ENCODE results near the gene EGFLAM. TPM values are rescaled to one million over a fixed set of nuclear protein-coding genes. Genes with fewer than 3 reads are reported as not detected.

EGFLAM gene
- polyA plus RNA-seq, 3 donors = 9.6 to 11.6 (median 10.7) TPM

DNA sequence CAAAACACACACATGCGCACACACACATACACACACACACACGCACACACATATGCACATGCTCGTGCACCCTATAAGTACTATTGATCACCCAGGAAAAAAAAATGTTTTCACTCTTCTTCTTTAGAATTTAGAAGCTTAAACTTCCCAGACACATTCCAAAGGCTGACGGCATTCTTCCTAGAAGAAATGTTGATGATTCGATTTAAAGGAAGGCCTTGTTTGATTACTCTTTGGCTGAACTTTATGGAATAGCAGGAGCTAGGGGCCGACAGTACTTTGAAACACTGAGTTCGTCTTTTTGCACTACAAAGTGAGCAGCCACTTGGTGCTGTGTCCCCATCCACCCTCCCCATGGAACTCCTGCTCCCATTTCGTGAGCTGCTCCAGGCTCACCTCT, 113.2 kb downstream of the EGFLAM start:
- no peak for DNase-seq (ENCODE audit: low read depth in 3 of 3, low spot score in 2 of 3)

DNA sequence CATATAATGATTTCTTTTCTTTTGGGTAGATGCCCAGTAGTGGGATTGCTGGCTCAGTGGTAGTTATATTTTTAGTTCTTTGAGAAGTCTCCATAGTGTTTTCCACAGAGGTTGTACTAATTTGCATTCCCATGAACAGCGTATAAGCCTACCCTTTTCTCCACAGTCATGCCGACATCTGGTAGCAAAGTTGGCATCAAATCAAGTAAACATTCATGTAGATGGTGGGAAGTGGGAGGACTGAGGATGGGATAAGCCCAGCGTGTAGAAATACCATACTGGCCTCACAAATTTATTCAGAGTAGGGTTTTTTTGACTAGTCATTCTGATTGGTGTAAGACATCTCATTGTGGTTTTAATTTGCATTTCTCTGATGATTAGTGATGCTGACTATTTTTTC, 115.4 kb downstream of the EGFLAM start:
- DNase-seq (ENCODE audit: low read depth in 3 of 3, low spot score in 2 of 3) = no peak

DNA sequence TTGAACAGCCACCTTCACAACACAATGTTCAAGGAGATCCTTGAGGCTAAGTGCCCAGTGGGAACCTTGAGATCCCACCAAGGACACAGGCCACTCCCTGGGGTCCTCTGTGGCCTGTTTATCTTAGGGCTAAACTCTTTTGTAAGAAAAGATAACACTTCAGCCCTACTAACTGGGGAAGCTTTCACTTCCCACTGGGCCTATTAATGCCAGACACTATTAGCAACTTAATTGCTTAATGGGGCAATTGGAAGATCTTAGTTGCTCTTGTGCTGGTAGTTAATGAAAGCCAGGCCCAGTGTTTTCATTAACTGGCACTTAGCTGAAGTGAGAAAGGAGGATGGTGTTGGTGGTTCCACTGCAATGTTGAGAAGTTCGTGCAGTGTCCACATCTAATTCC, 117.1 kb downstream of the EGFLAM start:
- no peak for DNase-seq (ENCODE audit: low read depth in 3 of 3, low spot score in 2 of 3)

DNA sequence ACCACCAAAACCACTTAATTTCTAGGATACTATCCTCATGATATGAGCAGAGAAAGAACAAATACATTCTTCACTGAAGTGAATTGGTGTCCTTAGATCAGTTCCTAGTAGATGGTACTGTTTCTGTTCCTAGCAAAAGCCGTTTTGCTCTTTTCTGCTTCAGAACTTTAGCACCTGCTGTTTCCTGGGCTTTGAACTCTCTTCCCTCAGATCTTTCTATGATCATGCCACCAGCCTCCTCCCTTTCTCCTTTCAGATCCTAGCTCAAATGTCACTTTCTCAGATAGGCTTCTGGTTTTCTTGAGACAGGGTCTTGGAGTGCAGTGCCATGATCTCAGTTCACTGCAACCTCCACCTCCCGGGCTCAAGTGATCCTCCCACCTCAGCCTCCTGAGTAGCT, 118.0 kb downstream of the EGFLAM start:
- DNase-seq (ENCODE audit: low read depth in 3 of 3, low spot score in 2 of 3) = no peak

DNA sequence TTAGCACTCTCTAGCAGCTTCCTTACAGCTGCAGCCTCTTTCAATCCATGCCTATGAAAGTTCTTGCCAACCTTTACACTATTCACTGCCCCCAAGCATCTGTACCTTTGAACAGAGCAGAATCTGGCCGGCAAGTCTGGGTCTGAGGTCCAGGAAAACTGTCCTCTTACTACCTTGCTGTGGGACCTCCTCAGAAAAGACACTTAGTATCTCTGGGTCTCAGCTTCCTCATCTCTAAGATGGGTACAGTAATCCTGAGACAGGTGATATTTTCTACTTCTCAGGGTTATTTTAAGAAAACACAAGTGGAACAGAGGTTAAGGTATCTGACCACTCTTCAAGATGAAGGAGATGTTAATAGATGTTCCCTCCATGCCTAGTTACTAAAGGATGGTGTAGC, 120.2 kb downstream of the EGFLAM start:
- DNase-seq (ENCODE audit: low read depth in 3 of 3, low spot score in 2 of 3) = no peak

DNA sequence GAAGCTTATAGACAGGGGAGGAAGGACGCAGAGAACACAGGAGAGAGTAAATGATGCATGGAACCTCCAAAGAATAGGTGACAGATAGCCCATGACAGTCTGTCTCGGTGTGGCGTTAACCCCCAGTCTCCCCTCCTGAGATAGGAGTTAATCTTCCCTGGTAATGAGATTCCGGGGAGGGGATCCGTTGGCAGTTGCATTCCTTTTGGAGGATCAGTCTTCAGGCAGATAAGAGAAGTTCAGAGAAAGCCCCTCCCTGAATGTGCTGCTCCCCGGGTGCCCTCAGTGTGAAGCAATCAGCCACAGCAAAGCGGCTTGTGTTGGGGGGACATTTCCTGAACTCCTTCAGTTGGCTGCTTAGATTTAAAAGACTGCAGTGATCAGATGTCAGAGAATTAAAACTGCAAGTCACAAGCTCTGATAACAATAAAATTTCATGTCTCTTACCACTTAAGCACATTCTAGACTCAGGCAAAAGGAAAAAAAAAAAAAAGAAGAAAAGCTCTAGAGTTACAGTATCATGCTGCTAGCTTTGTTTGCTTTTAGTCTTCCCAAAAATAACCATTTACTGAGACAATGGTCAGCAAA, 121.1 kb downstream of the EGFLAM start:
- DNase-seq (ENCODE audit: low read depth in 3 of 3, low spot score in 2 of 3) = peak in 1 of 3 donors; percentile 16

DNA sequence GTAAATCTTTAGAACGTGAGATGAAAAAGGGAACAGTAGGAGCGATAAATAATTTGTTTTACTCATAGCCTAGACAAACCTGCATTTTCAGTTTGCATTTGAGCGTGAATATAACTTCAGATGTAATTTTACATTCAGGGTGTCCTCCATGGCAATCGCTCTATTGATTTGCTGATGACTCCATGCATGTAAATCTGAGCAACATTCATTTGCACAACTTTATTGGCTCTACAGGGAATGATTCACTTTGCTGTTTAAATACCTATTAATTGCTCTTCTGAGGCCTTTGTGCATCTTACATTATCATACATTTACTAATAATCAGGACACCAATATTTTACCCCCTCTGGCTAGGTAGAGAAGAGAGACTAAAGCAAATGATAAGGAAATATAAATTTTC, 122.2 kb downstream of the EGFLAM start:
- no peak for DNase-seq (ENCODE audit: low read depth in 3 of 3, low spot score in 2 of 3)

DNA sequence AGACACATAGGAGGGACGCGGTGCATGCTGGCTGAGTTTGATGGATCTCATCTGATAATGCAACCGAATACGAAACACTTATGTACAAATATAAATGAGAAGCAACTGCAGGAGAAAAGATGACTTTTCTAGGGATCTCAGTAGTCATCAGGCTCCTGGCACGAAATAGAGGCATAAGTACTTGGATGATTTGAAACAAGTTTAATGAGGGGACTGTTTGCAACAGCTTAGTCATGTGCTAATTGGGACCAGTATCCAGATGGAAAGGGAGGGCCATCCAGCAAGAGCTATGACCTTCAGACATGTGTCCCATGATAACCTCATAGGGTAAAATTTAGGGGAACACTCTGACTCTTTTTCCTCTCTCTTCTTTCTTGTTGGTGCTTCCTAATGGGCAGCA, 123.0 kb downstream of the EGFLAM start:
- DNase-seq (ENCODE audit: low read depth in 3 of 3, low spot score in 2 of 3) = no peak

DNA sequence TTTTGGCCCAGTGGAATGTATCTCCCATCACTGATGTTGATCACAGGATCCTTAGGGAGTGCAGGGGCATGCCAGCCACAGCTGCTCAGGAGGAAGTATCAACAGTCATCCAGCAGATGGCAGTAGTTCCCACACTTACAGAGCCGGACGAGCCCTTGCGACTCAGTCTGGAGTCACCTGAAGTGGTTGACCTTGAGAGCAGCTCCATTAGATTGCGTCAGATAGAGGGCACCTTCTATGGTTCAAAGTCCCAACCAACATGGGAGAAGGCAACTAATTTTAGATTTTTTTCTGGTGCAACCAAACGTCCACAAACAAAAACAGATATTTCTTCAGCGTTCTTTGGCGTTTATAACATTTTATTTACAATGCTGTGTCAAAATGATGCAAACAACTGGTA, 124.5 kb downstream of the EGFLAM start:
- DNase-seq (ENCODE audit: low read depth in 3 of 3, low spot score in 2 of 3) = peak; percentile 51 to 57 (median 56)

DNA sequence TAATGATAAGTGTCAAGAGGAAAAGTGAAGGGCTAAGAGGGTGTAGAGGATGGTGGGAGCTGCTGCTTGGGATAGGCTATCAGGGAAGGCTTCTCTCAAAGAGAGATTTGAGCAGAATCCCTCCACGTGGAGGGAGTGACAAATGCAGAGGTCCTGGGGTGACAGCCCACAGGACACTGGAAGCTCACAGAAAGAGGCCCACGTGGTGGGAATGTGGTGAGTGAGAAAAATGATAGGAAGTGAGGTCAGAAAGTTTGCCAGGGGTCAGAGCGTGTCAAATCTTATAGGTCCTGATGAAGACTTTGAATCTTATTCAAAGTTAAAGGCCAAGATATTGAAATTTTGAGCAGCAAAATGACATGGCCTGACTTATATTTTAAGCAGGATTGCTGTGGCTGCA, 125.3 kb downstream of the EGFLAM start:
- no peak for DNase-seq (ENCODE audit: low read depth in 3 of 3, low spot score in 2 of 3)

DNA sequence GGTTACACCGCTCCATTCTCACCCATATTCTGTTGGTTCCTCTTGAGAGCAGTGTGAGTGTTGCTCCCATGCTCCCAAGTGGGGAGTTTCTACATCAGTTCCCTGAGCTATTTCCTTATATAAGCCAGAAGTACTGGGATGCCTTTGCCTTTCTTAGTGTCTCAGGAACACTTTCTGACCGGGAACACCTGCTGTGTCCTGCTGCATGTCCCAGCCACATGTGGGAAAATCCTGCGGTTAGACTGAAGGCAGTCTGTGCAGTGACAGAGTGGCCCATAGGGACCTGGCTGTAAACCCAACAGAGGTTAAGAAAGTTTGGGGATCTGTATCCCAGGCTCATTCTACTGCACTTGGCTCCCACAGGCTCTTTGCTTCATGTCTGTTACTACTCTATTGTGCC, 126.0 kb downstream of the EGFLAM start:
- DNase-seq (ENCODE audit: low read depth in 3 of 3, low spot score in 2 of 3) = no peak

DNA sequence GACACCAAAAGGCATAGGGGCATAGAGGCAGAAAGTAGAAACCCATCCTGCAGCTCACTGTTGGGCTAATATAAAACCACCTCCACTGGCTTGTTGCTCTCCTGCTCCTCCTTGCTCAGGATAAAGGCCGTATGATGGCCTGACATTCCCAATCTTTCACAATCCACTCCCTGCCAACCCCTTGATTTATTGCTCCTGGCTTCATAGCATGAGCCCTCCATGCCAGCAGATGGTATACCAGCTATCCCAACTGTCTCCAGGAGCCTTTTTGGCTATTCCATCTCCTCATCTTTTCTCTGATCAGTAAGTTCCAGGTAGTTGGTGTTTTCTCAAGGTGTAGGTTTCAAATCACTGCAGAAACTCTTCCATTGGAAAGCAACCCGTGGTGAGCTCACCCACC, 128.8 kb downstream of the EGFLAM start:
- no peak for DNase-seq (ENCODE audit: low read depth in 3 of 3, low spot score in 2 of 3)

DNA sequence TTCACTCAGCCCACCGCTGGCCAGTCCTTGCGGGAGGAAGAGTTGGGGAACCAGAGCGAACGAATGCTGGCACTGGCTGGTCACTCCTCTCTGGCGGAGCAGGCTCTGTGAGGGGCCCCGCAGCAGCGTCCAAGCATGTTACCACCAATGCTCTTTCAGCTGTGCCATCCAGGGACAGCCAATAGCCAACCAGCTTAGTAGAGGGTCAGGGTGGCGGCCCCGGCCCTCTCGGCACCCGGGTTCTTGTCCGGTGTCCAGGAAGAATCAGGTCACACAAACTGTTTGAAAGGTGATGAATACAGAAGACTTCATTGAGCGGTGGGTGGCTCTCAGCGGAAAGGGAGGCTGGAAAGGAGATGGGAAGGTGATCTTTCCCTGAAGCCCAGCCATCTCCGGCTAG, 135.3 kb downstream of the EGFLAM start:
- no peak for DNase-seq (ENCODE audit: low read depth in 3 of 3, low spot score in 2 of 3)

DNA sequence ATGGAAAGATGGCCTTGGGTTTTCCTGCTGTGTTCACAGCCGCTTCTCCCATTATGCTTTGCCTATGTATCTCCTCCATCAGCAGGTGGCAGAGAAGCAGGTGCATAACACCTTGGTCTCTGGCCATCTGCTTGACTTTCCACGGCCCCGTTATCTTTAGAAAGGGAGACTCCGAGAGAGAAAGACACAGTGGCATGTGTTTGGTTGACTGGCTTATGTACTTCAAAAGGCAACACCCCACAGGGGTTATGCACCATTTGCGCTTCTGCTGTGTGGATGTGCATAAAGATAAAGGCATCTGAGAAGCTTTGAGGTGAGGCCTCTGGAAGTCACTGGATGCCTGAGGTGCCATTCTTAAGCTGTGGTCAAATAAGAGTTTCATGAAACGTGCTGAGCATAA, 138.4 kb downstream of the EGFLAM start:
- DNase-seq (ENCODE audit: low read depth in 3 of 3, low spot score in 2 of 3) = no peak

DNA sequence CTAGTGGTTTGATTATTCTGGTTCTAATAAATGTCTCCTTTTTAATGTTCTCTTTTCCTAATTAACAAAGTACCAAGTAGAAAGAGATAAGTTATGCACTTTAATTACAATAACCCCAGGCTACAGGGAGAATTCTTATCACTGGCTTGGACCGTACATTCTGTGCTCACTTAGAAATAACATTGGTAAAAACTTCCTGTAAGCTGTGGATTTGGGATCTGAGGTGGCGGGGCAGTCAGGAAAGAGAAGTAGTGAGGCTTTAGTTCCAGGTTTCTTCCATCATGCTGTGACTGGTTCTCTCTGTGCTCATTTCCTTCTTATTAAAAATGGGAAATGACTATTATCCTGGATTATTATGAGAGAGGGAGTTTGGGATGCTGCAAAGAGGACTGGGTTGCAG, 142.0 kb downstream of the EGFLAM start:
- DNase-seq (ENCODE audit: low read depth in 3 of 3, low spot score in 2 of 3) = no peak

DNA sequence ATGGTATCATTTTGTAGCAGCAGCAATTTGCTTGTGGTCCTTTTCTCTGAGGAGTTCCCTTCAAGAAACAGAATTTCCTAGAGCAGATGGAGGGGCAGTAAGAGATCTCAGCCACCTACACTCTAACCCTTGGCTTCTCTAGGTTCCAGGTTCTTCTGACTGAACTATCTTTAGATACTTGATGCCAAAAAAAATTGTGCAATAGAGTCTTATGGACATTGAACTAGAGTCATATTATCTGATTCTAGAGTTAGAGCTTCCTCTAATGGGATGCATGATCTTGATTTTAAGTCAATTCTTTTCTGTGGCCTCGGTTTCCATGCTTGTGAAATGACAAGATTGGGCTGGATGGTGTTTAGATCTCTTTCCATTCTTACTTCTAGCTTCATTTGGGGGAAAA, 142.8 kb downstream of the EGFLAM start:
- DNase-seq (ENCODE audit: low read depth in 3 of 3, low spot score in 2 of 3) = no peak

DNA sequence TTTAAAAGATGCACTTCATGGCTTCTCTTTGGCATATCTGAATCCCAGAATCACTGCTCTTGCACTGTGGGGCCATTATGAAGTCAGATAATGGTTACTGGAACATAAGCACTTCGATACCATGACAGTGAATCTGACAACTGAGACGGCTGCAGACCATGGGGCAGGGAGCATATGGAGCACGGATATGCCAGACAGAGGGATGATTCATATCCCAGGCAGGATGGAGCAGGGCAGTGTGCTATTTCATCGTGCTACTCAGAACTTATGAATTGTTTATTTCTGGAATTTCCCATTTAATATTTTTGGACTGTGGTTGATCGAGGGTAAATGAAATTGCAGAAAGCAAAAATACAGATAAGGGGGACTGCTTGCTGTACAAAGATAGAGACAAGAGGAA, 145.0 kb downstream of the EGFLAM start:
- no peak for DNase-seq (ENCODE audit: low read depth in 3 of 3, low spot score in 2 of 3)

DNA sequence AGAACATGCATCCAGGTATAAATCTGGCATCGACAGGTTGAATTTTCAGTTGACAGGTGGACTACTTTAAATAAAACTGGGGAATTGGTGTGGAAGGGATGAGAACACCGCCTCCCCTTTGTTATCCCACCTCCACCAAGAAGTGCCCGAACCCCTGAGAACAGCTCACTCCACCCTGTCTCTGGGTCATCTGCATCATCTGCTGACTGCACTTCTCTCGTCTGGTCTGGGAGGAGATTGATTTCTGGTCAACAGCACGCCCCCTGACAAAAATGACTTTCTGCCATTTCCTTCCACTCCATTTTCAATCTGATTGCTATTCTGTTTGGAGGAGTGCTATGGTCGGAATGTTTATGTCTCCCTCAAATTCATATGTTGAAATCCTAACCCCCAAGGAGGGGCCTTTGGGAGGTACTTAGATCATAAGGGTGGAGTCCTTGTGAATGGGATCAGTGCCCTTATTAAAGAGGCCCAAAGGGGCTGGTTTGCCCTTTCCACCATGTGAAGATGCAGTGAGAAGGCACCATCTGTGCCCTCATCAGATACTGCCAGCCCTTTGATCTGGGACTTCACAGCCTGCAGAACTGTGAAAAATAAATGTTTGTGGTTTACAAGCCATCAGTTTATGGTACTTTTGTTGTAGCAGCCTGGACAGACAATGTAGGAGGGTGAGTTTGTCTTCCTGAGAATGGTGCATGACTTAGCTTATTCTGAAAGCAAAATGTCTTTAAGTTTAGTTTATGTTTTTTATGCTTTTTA, 145.7 kb downstream of the EGFLAM start:
- no peak for DNase-seq (ENCODE audit: low read depth in 3 of 3, low spot score in 2 of 3)

DNA sequence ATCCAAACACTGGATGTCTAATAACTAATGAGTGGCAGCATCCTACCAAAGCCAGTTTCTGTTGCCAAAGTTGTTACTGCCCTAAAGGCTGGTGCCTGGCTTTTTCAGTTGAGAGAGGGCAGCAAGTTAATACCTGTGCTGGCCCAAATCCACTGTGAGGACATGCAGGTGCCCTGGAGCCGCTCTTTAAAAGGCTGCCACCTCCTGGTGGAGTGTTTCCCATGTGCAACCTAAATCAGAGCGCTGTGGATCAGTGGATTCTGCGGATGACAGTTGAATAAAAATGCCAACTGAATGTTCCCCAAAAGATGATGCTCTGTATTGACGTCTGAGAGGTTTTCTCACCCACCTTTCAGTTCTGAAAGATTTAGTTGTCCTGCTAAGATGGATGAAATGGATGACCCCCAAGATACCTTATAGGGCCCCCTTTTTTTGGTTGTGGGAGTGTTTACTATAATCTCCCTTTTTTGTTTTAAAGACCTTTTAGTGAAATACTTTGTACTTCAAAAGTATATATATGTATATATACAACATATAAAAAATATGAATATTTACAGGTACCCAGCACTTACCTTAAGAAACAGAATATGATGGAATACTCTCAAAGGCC, 146.4 kb downstream of the EGFLAM start:
- no peak for DNase-seq (ENCODE audit: low read depth in 3 of 3, low spot score in 2 of 3)

DNA sequence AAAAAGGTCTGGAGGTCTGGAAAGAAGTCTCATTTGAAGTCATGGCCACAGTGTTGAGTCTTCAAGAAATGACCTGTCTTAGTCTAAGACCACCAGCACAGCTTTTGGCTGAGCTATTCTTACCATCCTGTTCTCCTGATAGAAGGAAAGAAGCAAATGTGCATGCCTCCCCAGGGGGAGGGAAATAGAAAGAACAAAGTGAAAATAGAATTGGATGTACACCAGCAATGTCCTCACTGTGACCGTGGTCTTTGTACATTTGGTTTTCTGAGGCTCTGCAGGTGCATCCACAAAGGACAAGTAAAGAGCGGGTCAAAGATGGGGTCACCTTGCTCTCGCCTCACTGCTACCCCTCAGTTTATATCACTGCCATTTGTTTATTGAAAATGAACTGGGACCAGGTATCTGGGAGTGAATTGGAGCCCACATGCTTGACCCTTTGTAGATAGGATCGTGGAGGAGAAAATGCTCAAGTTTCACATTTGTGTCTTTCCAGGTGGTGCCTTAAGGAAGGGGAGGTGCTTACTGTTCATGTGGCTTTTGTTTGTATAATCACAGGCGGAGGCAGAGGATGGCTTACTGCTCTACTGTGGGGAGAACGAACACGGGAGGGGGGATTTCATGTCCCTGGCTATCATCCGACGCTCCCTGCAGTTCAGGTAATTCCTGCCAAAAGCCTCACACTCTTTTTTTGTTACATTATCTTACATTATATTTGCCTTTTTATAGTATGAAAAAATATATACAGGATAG, 150.3 kb downstream of the EGFLAM start:
- no peak for DNase-seq (ENCODE audit: low read depth in 3 of 3, low spot score in 2 of 3)

DNA sequence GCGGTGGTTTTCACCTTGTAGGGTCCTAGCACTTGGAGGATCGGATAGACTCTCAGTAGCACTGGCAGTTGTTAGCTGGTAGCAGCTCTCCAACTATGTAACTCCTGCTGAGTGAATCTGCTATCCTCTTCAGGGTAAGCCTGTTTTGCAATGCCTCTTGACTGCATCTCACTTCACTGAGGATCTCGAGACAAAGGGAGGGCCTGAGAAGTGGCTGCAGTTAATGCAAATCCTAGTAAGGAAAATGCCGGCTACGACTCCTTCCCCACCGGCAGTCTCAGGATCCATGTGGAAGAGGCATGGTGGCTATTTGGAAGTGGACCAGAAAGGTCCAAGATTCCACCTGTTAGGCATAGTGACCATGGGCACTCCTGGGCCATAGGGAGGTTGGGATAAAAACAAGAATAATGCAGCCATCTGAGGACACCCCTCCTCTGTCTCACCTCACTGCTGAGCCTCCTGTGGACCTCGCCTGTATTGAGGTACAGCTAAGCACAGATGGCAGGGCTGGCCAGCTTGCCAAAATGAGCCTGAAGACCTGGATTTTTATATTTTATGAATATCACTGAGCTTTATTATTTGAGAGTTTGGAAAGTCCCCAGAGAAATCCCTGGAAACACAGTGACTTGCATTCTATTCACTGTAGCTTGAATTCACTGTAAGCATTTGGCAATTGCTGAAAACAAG, 152.1 kb downstream of the EGFLAM start:
- no peak for DNase-seq (ENCODE audit: low read depth in 3 of 3, low spot score in 2 of 3)
